NCI-H1694 (cell line): ENCODE data around the gene PARP11.

Experiments used
- DNase-seq: peaks from one replicate; lab custom pipeline; 2025; lab: John Stamatoyannopoulos, UW

PARP11 gene, protein sequence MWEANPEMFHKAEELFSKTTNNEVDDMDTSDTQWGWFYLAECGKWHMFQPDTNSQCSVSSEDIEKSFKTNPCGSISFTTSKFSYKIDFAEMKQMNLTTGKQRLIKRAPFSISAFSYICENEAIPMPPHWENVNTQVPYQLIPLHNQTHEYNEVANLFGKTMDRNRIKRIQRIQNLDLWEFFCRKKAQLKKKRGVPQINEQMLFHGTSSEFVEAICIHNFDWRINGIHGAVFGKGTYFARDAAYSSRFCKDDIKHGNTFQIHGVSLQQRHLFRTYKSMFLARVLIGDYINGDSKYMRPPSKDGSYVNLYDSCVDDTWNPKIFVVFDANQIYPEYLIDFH

DNA sequence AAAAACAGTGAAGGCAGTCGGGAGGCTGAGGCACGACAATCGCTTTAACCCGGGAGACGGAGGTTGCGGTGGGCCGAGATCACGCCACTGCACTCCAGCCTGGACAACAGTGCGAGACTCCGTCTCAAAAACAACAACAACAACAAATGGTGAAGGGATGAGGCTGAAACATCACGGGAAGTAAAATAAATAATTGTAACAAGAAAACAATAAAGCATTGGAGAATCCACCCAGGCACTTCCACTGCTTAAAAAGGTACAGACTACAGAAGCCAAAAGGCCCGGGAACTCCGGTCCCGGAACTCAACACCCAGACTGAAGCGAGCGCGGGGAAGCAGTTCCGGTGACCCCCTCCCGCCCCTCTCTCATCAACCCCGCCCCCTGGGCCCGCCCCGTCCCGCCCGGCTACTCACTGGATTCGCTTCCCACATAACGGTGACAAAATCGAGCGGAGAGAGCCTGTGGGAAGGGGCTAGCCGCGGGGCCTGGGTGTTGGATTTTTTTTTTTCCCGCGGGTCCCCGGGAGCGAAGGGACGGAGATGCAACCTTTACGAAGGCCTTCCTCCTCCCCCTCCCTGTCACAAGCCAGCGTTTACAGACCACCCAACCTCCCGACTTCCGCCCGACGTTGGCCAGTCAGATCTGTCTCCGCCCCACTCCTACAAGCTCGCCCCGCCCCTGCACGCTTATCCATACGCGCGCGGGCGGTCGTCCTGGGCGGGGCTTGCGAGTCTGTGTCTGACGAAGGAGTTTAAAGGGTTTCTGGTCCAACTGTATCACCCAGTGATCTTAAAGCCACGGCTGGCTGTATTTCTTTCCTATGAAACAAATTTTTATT lies at the start of gene PARP11:
PARP11 (minus strand) TSS at position 600 of the 837 bp plus-strand sequence; CDS start at position 430, 170 bp downstream.
- DNase-seq, result peak; percentile 97

DNA sequence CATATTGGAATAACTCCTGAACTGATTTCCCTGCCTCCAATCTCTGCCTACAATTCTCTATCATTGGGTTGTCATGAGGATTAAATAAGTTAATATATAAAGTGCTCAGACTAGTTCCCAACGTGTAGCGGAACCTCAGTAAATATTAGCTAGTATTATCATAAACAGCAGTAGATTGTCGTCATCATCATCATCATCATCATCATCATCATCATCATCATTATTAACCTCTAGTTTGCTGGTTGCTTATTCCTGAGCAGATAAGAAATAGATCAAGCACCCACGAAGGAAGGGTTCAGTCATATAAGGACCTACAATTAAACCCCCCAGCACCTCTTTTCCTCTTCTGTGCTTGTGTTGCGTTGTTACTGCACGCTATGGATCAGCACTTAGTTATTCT lies 48.8 kb upstream of the PARP11 start:
- no peak for DNase-seq

DNA sequence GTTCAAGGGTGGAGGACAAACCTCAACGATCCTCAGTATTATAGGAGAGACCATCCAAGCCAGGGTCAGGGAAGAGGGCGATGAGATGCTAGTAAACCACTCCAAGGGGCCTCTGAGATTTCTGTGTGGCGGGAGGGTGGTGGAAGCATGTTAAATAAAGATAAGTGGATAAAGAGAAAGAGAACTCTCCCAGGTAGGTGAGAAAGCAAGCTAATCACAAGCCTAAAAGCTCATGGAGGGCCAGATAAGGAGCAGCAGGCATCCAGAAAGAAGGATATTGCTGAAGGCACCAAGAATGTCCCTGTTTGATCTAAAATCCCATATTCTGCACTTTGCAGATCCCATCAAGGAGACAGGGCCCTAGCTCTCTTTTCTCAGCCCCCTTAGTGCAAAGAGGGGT lies 48.3 kb upstream of the PARP11 start:
- DNase-seq, result no peak

DNA sequence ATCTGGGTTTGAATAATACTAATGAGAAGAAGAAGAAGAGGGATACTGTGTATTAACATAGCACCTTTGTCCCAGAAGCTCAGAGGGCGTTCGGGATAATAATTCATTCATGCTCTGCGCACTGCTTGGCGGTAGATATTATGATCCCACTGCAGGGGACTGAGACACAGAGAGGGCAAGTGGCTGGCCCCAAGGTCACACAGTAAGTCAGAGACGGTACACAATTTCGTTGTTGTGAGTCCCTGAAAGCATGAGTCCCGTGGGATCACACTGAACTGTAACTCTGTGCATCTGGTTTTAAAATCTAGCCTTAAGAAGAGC lies 47.9 kb upstream of the PARP11 start:
- no peak for DNase-seq

DNA sequence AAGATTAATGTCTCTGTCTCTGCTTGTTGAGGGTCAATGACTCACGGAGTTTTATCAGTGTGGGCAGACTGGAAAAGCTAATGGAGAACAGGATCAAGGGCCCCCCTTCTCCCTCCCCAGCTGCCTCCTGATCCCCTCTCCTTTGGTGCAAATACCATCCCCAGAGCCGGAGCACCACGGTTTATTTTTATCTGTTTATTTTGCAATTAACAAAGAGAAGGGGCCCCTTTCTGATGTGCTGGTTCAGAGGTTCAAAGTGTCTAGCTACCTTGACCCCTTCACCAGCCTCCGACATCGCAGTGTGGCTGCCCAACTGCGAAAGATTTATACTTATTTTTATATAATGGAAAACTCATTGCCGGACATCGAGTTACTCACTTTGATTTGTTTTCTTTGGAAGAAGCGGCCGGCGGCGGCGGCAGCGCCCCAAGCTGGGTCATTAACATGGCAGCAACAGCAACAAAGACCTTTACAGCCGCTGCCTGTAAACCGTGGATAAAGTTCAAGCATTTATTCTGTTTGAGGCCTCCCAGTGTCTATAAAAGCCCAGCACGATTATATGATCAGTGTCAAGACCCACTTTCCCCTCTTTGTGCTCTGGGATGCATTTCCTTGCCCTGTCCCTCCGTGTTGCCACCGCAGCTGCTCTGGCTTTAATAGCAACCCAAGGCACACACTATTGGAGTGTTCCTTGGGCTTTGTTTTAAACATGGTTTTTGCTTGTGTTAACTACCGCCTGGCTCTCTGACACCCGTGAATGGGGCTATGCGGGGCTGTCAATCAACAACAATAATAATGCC lies 47.4 kb upstream of the PARP11 start:
- DNase-seq, result no peak

DNA sequence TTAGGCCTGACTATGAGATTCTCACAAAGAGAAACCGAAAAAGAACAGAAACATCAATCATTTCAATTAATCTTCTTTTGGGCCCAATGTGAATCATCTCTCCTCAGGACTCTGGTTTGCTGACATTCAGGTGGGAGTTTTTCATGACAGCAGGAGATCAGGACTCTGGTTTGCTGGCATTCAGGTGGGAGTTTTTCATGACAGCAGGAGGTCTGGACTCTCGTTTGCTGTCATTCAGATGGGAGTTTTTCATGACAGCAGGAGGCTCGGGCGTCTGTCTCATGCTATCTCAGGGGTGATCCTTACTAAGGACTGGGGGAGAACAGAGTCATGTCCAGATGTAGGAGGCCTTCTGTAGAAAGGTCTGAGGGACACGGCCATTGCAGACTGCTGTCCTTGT lies 40.1 kb upstream of the PARP11 start:
- DNase-seq, result no peak

DNA sequence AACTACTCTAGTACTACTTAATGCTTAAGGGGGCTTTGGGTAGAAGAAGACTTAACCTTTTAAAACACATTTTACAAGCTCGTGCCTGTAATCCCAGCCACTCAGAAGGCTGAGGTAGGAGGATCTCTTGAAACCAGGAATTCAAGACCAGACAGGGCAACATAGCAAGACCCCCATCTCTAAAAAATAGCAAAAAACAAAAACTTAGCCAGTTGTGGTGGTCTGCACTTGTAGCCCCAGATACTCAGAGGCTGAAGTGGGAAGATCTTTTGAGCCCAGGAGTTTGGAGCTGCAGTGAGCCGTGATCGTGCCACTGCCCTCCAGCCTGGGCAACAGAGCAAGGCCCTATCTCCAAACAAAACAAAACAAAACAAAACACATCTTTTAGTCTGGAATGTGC lies 39.7 kb upstream of the PARP11 start:
- DNase-seq, result no peak

DNA sequence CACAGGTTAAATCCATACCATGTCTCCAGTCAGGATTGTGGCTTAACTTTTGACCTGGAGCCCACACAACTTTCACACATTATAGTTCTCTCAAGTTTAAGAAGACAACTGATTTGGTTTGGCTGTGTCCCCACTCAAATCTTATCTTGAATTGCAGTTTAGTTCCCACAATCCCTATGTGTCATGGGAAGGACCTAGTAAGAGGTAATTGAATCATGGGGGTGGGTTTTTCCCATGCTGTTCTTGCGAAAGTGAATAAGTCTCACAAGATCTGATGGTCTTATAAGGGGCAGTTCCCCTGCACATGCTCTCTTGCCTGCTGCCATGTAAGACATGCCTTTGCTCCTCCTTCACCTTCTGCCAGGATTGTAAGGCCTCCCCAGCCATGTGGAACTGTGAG lies 38.2 kb upstream of the PARP11 start:
- DNase-seq, result no peak

DNA sequence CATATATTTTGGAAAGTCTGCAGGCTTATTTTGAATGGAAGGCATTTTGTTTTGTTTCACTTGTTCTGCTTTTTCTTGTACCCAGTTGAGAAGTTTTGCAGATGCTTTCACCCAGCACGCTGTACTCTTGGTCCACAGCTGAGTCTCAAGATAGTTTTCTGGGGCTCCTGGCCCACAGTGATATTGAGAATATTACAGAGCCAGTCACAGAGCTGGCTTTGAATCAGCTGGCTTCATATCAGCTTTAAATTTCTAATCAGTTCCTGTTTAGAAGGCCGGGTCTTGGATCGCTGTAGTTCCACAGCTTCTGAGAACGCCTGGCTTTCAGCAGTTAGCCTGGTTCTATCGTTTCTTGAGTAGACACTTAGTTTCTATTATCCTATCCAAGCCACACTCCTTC lies 32.5 kb upstream of the PARP11 start:
- no peak for DNase-seq

DNA sequence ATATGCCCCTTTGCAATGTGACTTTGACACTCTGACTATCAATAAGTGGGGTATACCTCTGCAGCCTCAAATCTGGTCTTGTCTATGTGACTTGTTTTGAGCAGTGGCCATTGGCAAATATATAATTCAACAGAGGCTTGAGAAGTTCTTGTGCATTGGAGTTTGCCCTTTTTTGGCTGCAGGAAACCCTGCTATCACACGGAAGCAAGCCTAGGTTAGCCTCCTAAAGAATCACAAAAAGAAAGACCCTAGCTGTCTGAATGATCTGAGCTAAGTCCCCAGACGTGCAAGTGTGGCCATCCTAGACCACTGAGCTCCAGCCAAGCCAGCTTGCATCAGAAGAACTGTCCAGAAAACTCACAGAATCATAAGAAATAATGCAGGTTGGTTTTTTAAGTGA lies 31.8 kb upstream of the PARP11 start:
- no peak for DNase-seq

DNA sequence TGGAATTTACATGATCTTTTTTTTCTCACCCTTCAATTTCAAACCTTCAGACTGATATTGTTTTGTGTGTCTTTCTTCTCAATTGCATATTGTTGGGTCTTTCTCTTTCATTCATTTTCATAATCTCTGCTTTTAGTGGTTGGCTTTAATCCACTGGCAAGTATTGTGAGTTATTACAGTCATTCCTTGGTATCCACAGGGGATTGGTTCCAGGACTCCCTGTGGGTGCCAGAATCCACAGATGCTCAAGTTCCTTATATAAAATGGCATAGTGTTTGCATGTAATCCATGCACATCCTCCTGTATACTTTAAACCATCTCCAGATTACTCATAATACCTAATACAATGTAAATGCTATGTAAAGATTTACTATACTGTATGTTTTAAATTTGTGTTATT lies 29.7 kb upstream of the PARP11 start:
- DNase-seq, result no peak

DNA sequence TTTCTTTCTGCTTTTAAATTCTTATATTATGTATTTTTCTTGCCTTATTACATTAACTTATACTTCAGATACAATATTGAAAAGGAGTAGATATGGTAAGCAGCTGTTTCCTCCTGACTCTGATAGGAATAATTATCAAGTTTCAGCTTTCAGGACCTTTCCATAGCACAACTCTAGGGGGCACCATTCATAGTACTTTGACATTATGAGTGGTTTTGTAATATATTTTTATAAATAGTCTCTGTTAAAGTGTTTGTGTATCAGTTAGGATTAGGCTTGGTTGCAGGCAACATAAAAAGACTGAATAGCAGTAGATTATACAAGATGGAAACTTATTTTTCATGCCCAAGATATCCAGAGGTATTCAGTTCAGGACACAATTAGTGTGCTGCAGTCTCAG lies 27.9 kb upstream of the PARP11 start:
- no peak for DNase-seq

DNA sequence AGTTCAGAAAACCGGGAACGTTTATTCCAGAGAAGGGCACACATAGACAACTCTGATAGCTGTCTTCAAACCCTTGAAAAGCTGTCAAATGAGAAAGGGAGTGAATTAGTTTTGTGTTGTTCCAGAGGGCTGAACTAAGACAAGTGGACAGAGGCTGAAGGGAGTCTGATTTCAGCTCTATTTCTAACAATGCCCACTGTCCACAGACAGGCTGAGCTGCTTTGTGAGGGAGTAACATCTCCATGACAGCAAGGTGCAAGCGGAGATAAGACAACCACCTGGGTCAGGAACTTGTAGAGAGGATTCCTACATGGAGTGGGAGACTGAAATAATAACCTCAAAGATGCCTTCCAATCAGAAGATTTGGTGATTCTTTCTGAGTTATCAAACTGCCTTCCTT lies 25.6 kb upstream of the PARP11 start:
- DNase-seq, result no peak

DNA sequence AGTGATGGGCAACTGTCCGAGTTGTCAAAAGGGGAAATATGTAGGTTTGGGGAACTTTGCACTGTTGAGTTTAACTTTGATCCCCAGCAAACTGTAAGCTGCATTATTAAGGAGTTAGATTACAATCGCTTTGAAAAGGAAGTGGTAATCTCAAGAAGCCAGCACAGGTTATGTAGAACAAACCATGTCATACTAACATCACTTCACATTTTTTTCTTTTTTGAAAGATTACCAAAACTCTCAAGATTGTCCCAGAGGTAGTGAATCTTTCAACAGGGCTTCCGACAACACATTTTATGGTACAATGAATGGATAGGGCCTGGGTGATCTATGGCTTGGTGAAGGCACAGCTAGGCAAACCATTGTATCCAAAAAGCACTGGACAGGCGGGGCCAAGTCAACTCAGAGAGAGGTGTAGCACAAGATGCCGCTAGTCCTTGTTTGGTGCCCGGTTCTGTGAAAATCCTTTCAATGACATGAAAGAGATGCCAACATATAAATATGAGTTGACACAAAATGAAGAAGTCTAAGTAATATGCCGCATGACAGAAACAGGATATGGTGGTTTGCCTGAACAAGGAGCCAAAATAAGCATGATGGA lies 24.3 kb upstream of the PARP11 start:
- no peak for DNase-seq

DNA sequence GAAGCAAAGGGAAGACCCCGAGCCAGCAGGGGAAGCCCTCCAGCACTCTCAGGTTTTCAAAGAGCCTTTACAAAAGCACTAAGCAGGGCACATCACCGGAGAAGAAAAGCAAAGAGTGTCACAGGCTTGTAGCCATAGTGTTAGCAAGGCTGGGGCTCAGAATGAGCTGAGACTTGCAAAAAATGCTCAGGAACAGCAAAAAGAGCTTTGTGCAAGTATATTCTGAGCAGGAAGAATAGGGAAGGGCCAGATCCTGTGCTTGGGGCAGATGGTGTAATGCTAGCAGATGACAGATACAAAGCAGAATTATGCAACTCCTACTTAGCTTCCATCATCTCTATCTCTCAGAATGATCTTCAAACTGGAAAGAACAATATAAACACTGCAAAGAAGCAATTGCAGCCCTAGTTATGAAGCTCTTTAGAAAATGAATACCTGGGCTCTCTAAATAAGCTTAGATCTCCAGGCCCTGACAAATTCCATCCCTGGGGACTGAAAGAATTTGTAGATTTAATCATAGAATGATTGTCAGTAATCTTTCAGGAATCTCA lies 23.7 kb upstream of the PARP11 start:
- no peak for DNase-seq

DNA sequence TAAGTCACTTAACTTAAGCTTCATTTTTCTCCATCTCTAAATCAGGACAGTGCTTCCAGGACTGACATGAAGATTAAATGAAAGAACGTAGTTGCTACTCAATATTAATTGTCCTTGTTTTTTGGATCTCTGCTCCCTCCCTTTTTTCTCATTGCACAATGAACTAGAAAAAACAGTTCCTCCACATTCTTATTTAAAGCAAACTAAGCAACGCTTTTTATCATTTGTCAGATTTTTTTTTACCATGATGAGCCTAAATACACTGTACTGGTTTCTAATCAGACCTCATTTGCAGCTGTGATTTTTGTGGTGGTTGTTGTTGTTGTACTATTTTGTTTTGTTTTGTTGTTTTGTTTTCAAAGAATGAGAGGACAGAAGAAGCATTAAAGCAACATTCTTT lies 23.2 kb upstream of the PARP11 start:
- DNase-seq, result no peak

DNA sequence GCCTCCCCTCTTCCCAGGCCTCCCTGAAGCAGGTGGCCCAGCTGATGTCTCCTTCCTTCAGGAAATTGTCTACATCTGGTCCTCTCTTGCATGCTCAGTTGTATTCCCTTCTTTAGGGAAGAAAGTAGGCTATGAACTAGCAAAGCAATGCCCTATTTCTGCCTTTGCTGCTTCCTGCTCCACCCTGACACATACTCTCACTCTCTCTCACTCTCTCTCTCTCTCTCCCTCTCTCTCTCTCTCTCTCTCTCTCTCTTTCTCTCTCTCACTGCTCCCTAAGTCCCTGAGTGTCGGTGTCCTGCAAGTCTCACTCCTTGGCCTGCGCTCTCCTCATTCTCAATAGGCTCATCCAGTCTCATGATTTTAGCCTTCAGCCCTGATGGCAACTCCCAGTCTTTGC lies 19.4 kb upstream of the PARP11 start:
- no peak for DNase-seq

DNA sequence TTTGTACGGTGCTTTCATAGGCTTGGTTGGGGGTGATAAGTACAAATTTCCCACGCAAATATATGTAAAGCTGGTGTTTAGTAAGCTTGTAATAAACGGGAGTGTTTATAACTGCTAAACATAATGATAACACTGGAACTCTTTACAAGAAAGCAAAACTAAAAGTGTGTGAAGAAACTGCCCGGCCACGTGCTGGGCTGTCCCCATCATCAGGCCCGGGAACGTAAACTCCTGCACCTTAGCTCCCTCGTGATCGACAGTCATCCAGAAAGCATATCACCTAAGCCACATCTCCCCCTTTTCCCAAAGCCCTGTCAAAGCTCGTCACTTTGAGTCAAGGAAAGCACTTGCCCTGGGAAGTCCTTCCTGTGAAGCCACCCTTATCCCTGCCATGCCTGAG lies 18.0 kb upstream of the PARP11 start:
- DNase-seq, result no peak

DNA sequence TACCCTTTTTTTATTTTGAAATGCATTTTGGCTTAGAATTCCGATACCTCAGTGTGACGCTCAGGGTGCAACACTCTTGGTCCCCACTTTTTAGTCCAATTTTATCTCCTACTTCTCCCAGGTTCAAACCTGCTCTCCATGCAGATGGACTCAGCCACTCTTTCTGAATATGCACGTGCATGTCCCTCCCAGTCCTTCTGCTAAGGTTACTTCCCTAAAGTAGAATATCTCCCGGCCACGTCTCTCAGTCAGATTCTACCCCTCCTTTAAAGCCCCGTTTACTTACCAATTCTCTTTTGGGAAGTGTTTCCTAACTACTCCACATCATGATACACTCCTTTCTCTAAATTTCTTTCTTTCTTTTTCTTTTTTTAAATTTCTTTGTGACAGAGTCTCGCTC lies 15.5 kb upstream of the PARP11 start:
- DNase-seq, result no peak

DNA sequence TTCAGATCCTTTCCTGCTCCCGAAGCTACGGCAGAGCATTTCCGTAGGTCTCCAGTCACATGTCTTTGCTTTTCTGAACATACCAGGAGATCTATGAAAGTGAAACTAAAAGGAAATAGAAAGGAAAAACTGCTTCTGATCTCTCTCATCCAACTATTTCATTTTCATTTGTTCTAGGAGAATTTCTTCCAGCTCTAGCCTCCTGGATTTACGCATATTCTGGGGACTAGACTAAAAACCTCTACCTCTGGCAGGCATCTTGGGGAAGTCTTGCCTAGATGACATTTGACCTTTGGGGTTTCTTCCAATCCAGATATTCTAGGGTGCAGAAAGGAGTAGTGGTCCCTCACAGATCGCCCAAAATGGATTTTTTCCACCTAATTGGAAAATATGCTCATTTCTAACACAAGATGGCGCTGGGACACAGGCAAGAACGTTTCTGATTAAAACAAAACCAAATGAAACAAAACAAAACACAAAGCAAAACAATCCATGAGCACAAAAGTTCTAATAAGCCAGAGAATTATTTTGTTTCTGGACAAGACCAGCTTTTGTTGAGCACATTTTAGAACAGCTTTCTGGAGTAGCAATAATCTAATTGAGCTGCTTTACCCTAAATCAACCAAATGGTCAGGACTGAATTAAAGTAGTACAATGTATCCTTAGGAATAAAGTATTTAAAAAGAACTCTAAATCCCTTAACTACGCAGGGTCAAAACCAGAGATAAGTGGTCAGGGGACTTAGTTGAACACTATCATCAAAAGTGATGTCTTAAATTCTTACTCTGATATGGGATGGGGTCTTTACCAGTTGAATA lies 12.3 kb upstream of the PARP11 start:
- DNase-seq, result peak; percentile 23

DNA sequence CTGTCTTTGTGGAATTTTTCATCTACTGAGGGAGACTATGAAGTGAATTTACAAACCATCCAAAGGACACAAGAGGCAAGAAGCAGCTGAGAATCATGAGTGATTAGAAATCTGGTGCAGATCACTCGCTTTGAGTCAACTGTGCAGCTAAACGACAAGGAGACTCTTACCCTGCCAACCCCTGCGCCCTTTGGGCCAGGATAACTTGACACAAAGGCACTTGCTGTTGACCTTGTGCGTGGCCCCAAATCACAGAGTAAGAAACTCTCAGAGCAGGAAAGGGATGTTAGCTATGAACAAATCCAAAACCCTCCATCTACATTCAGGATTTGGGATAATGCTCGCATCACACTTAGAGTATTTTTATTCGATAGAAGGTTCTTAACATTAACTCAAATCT lies 11.5 kb upstream of the PARP11 start:
- DNase-seq, result no peak
